GM04503 (cell line): ENCODE measurements around the gene TTC1.
"Not testable (repeated sequence)": the region's sequence is repeated elsewhere in the genome, so short reads cannot be mapped to it uniquely, and the experiment has no call there.

ENCODE experiments used
- DNase-seq: peaks from one replicate; pipeline ENCODE4 v3.0.0-alpha.2; 2012; ENCODE audit warnings: low read depth

Gene TTC1

GRCh38 chr5:160040471-160040835, 31.5 kb downstream of the TTC1 start:
- no peak for DNase-seq

- DNase-seq: no peak
Measured at GRCh38 chr5:160042671-160043070, 33.7 kb downstream of the TTC1 start.

- no peak for DNase-seq
Measured at GRCh38 chr5:160044391-160044804, 35.5 kb downstream of the TTC1 start.

- no peak for DNase-seq
Measured at GRCh38 chr5:160044967-160045366, 36.0 kb downstream of the TTC1 start.

- no peak for DNase-seq
Measured at GRCh38 chr5:160047423-160047822, 38.5 kb downstream of the TTC1 start.

- no peak for DNase-seq
Measured at GRCh38 chr5:160048131-160048530, 39.2 kb downstream of the TTC1 start.

- DNase-seq: no peak
Measured at GRCh38 chr5:160049099-160049498, 40.2 kb downstream of the TTC1 start.

- no peak for DNase-seq
Measured at GRCh38 chr5:160054047-160054446, 45.1 kb downstream of the TTC1 start.

- DNase-seq: no peak
Measured at GRCh38 chr5:160054831-160055230, 45.9 kb downstream of the TTC1 start.

- no peak for DNase-seq
Measured at GRCh38 chr5:160057256-160057655, 48.3 kb downstream of the TTC1 start.

- DNase-seq: no peak
Measured at GRCh38 chr5:160060001-160060400, 51.1 kb downstream of the TTC1 start.

GRCh38 chr5:160061770-160062169, 52.8 kb downstream of the TTC1 start:
- DNase-seq: no peak

- no peak for DNase-seq
Measured at GRCh38 chr5:160064417-160064810, 55.5 kb downstream of the TTC1 start.

GRCh38 chr5:160064995-160065614, 56.2 kb downstream of the TTC1 start:
- DNase-seq: no peak

GRCh38 chr5:160069120-160069519, 60.2 kb downstream of the TTC1 start:
- not testable (repeated sequence) for DNase-seq

- DNase-seq: no peak
Measured at GRCh38 chr5:160071516-160071915, 62.6 kb downstream of the TTC1 start.

GRCh38 chr5:160071916-160072315, 63.0 kb downstream of the TTC1 start:
- DNase-seq: no peak

- no peak for DNase-seq
Measured at GRCh38 chr5:160075073-160075472, 66.1 kb downstream of the TTC1 start.

GRCh38 chr5:160076997-160077396, 68.1 kb downstream of the TTC1 start:
- no peak for DNase-seq

- DNase-seq: no peak
Measured at GRCh38 chr5:160079753-160080152, 70.8 kb downstream of the TTC1 start.

GRCh38 chr5:160081495-160081894, 72.6 kb downstream of the TTC1 start:
- no peak for DNase-seq

GRCh38 chr5:160082614-160083500, 73.9 kb downstream of the TTC1 start:
- DNase-seq: peak; percentile 85

GRCh38 chr5:160083501-160083900, 74.6 kb downstream of the TTC1 start:
- DNase-seq: no peak

GRCh38 chr5:160084144-160084543, 75.2 kb downstream of the TTC1 start:
- no peak for DNase-seq
